ENCODE measurements around the gene TAF11. TPM values are rescaled to one million over a fixed set of nuclear protein-coding genes. Genes with fewer than 3 reads are reported as not detected.

Gene TAF11
- total RNA-seq, 2 experiments from 2014 or later, result 30.1 to 41.5 TPM

GRCh38 chr6:34917626-34918285, 29.9 kb upstream of the TAF11 start:
- ChIA-PET POLR2A (interaction anchor here (0.6 to 0.8 kb wide), 5 partner anchors 13 to 1068 kb away, joined by 3 to 6 read pairs (median 3); no protein-coding TSS in a partner anchor), CTCF (ENCODE audit: unreplicated experiment) (no interaction called here)
- Histone ChIP-seq H3K9me2 (ENCODE audit: insufficient read depth, low read length) (no peaks in the 10 kb centered on the region), H4K20me1 (ENCODE audit: insufficient read depth, low read length) (no peaks in the 10 kb centered on the region), H2AFZ (ENCODE audit: low read length) (no peak overlapping the region), H3K27ac (ENCODE audit: low read depth, low read length, poor library complexity, severe bottlenecking) (no peak overlapping the region), H3K36me3 (ENCODE audit: insufficient read depth, low read length) (no peaks in the 10 kb centered on the region), H3K79me2 (ENCODE audit: insufficient read depth, low read depth, low read length) (no peaks in the 10 kb centered on the region), H3K4me3 (ENCODE audit: low read depth, low read length, poor library complexity, severe bottlenecking) (no peak overlapping the region), H3K4me2 (ENCODE audit: low read length) (no peak overlapping the region), H3K4me1 (ENCODE audit: insufficient read depth, low read length, poor library complexity, severe bottlenecking) (peaks cover 4% of the 10 kb centered on the region), H3K9me3 (ENCODE audit: low read length) (no peaks in the 10 kb centered on the region)
- no peak for DNase-seq (ENCODE audit: low spot score)
- intact Hi-C loops (cut with micrococcal nuclease; ENCODE audit: unreplicated experiment), result no loop called here
- no TSS peak for BruUV-seq (replicated peaks)
- no peak for TF ChIP-seq EZH2phosphoT487 (IDR thresholded peaks at IDR 0.05; ENCODE audit: borderline replicate concordance, low read depth, low read length)
- TF ChIP-seq CTCF (conservative IDR thresholded peaks at IDR 0.05; ENCODE audit: low read length), result no peak

- Histone ChIP-seq H3K4me1 (ENCODE audit: insufficient read depth, low read length, poor library complexity, severe bottlenecking) (peaks cover 10% of the 10 kb centered on the region), H2AFZ (ENCODE audit: low read length) (no peak overlapping the region), H3K9me3 (ENCODE audit: low read length) (no peaks in the 10 kb centered on the region), H3K27ac (ENCODE audit: low read depth, low read length, poor library complexity, severe bottlenecking) (no peak overlapping the region), H4K20me1 (ENCODE audit: insufficient read depth, low read length) (no peaks in the 10 kb centered on the region), H3K4me2 (ENCODE audit: low read length) (no peak overlapping the region), H3K36me3 (ENCODE audit: insufficient read depth, low read length) (no peaks in the 10 kb centered on the region), H3K9me2 (ENCODE audit: insufficient read depth, low read length) (no peaks in the 10 kb centered on the region), H3K79me2 (ENCODE audit: insufficient read depth, low read depth, low read length) (no peaks in the 10 kb centered on the region), H3K4me3 (ENCODE audit: low read depth, low read length, poor library complexity, severe bottlenecking) (no peak overlapping the region)
- POLR2A ChIA-PET, result interaction anchor here (0.7 kb wide), 1 partner anchor 1599 kb away, joined by 3 read pairs; the partner anchor contains the start of gene ZBTB22
- CTCF ChIA-PET (ENCODE audit: unreplicated experiment), result no interaction called here
- intact Hi-C loops (cut with micrococcal nuclease; ENCODE audit: unreplicated experiment), result no loop called here
- no TSS peak for BruUV-seq (replicated peaks)
- DNase-seq (ENCODE audit: low spot score), result no peak
- TF ChIP-seq CTCF (conservative IDR thresholded peaks at IDR 0.05; ENCODE audit: low read length), result no peak
- no peak for TF ChIP-seq EZH2phosphoT487 (IDR thresholded peaks at IDR 0.05; ENCODE audit: borderline replicate concordance, low read depth, low read length)
Observed at GRCh38 chr6:34916348-34916967, 28.6 kb upstream of the TAF11 start.

- H3K27ac ChIP-seq (ENCODE audit: low read depth, low read length, poor library complexity, severe bottlenecking), result no peak overlapping the region
- H3K4me2 ChIP-seq (ENCODE audit: low read length), result no peak overlapping the region
- no peaks in the 10 kb centered on the region for H3K36me3 ChIP-seq (ENCODE audit: insufficient read depth, low read length)
- ChIA-PET CTCF (ENCODE audit: unreplicated experiment) (no interaction called here), POLR2A (interaction anchor here (0.5 to 1.4 kb wide), 3 partner anchors 11 to 66 kb away, joined by 3 to 6 read pairs (median 4); no protein-coding TSS in a partner anchor)
- H3K79me2 ChIP-seq (ENCODE audit: insufficient read depth, low read depth, low read length), result no peaks in the 10 kb centered on the region
- peaks cover 10% of the 10 kb centered on the region for H3K4me1 ChIP-seq (ENCODE audit: insufficient read depth, low read length, poor library complexity, severe bottlenecking)
- intact Hi-C loops (cut with micrococcal nuclease; ENCODE audit: unreplicated experiment), result no loop called here
- H3K9me2 ChIP-seq (ENCODE audit: insufficient read depth, low read length), result no peaks in the 10 kb centered on the region
- no peaks in the 10 kb centered on the region for H4K20me1 ChIP-seq (ENCODE audit: insufficient read depth, low read length)
- no peak overlapping the region for H3K4me3 ChIP-seq (ENCODE audit: low read depth, low read length, poor library complexity, severe bottlenecking)
- no peak for TF ChIP-seq EZH2phosphoT487 (IDR thresholded peaks at IDR 0.05; ENCODE audit: borderline replicate concordance, low read depth, low read length)
- no peak for TF ChIP-seq CTCF (conservative IDR thresholded peaks at IDR 0.05; ENCODE audit: low read length)
- DNase-seq (ENCODE audit: low spot score), result no peak
- no peaks in the 10 kb centered on the region for H3K9me3 ChIP-seq (ENCODE audit: low read length)
- H2AFZ ChIP-seq (ENCODE audit: low read length), result no peak overlapping the region
- BruUV-seq (replicated peaks), result no TSS peak
Observed at GRCh38 chr6:34914358-34914757, 26.5 kb upstream of the TAF11 start.
